MCF 10A (cell line): Measurements from ENCODE around the gene C15orf61. TPM values are rescaled to one million over a fixed set of nuclear protein-coding genes. Genes with fewer than 3 reads are reported as not detected.
A peak's percentile ranks its signal among the peaks of the same experiment; 100 is the strongest.

ENCODE experiments used
- BruUV-seq: library from RNA; stranded (reverse); fragments of 400-500 nt; replicated peaks from 2 replicates; lab custom pipeline; 2021; lab: Mats Ljungman, UMichigan
- CTCF ChIA-PET: fragments of 300-600 bp; sonication (Branson Sonifier 250); formaldehyde crosslinking; extraction: SDS; loops from one replicate; lab custom pipeline; 2021; ENCODE audit warnings: antibody characterized with exemption, inconsistent platforms; lab: Yijun Ruan, JAX
- POLR2A ChIA-PET: fragments of 300-600, 350-650 bp; sonication (Branson Sonifier 250); formaldehyde crosslinking; extraction: SDS; loops from one replicate; lab custom pipeline; 2020; ENCODE audit warnings: antibody characterized with exemption, inconsistent platforms; lab: Yijun Ruan, JAX
- DNase-seq: peaks from one replicate; pipeline ENCODE4 v3.0.0-alpha.2; 2018; ENCODE audit not compliant: unreplicated experiment
- H3K27ac Mint-ChIP-seq: one replicate; pipeline ENCODE4 v1.8.0; 2022; ENCODE audit warnings: mild to moderate bottlenecking, low read depth, mixed read lengths; ENCODE audit not compliant: unreplicated experiment
- H3K27me3 Mint-ChIP-seq: one replicate; pipeline ENCODE4 v1.8.0; 2022; ENCODE audit warnings: mixed read lengths; ENCODE audit not compliant: insufficient read depth, unreplicated experiment
- H3K36me3 Mint-ChIP-seq: one replicate; pipeline ENCODE4 v1.8.0; 2022; ENCODE audit warnings: mild to moderate bottlenecking, moderate library complexity, mixed read lengths; ENCODE audit not compliant: insufficient read depth, unreplicated experiment
- H3K4me1 Mint-ChIP-seq: one replicate; pipeline ENCODE4 v1.8.0; 2022; ENCODE audit warnings: mixed read lengths; ENCODE audit not compliant: insufficient read depth, unreplicated experiment
- H3K4me3 Mint-ChIP-seq: one replicate; pipeline ENCODE4 v1.8.0; 2022; ENCODE audit warnings: mild to moderate bottlenecking, moderate library complexity, mixed read lengths; ENCODE audit not compliant: unreplicated experiment
- H3K9me3 Mint-ChIP-seq: one replicate; pipeline ENCODE4 v1.8.0; 2022; ENCODE audit warnings: mixed read lengths; ENCODE audit not compliant: unreplicated experiment
- intact Hi-C: fragments of 100-400 bp; cut with micrococcal nuclease; formaldehyde crosslinking; loops from 2 replicates; pipeline ENCODE4 v1.14.1; 2022
- total RNA-seq: library from RNA; stranded (reverse); gene quantifications from 2 replicates; pipeline ENCODE4 v1.2.3, GENCODE V29; 2022
- TF ChIP-seq, protein P1 (sequence below): fragments of 200-600 bp; IDR thresholded peaks from one replicate; pipeline ENCODE4 v1.8.0; 2022; ENCODE audit warnings: antibody characterized with exemption, mild to moderate bottlenecking; ENCODE audit not compliant: unreplicated experiment

Gene C15orf61
- total RNA-seq, 1 experiment from 2014 or later = 10.5 TPM

DNA sequence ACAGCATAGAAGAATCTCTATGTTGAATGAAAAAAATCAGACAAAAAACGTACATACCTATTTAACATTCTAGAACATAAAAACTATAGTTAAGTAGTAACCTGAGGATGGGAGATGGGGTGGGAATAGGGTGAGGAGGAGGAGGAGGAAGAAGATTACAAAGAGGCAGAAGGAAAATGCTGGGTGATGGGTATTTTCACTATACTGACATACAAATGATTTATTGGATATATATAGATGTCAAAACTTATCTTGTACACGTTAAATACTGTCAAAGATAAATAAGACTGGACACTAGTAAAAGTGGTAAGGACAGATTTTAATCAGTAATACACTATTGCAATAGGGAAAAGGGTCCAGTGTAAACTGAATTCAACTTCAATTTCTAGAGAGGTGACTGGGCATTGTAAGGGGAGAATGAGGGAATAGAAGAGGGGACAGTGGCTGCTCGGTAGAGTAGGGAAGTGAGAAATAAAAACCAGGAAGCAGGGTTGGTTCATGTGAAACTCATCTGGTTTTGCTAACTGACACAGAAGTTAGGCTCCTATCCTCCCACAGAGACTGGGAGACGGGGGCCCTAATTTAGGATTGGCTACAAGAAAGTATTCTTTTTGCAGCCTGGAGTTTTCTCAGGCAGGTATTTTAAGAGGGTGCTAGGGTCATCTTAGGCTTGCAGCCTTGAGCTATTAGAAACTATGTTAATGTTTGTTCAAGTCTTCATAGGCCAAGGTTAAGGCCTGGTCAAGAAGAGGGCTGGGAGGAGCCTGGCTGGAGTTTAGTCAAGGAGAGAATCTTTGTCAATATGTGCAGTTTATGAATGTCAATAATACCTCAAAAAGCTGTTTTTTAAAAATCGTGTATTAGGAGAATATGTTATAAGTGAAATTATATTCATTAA, 15.0 kb upstream of the C15orf61 start:
- ChIA-PET CTCF (interaction anchor here (0.7 to 1.2 kb wide), 2 partner anchors 49 to 128 kb away, joined by 3 read pairs; no protein-coding TSS in a partner anchor), POLR2A (interaction anchor here (0.5 to 3.5 kb wide), 4 partner anchors 15 to 272 kb away, joined by 3 to 59 read pairs (median 9); partner anchors contain the start of genes C15orf61 and MAP2K5)
- intact Hi-C loops = no loop called here
- H3K27me3 Mint-ChIP-seq = no peaks in the 10 kb centered on the region
- H3K27ac Mint-ChIP-seq = no peak overlapping the region
- no peak overlapping the region for H3K4me3 Mint-ChIP-seq
- no peak for DNase-seq
- peaks cover 24% of the 10 kb centered on the region for H3K4me1 Mint-ChIP-seq
- no peaks in the 10 kb centered on the region for H3K36me3 Mint-ChIP-seq
- TF ChIP-seq, protein P1, sequence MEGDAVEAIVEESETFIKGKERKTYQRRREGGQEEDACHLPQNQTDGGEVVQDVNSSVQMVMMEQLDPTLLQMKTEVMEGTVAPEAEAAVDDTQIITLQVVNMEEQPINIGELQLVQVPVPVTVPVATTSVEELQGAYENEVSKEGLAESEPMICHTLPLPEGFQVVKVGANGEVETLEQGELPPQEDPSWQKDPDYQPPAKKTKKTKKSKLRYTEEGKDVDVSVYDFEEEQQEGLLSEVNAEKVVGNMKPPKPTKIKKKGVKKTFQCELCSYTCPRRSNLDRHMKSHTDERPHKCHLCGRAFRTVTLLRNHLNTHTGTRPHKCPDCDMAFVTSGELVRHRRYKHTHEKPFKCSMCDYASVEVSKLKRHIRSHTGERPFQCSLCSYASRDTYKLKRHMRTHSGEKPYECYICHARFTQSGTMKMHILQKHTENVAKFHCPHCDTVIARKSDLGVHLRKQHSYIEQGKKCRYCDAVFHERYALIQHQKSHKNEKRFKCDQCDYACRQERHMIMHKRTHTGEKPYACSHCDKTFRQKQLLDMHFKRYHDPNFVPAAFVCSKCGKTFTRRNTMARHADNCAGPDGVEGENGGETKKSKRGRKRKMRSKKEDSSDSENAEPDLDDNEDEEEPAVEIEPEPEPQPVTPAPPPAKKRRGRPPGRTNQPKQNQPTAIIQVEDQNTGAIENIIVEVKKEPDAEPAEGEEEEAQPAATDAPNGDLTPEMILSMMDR = no peak
- no TSS peak for BruUV-seq
- H3K9me3 Mint-ChIP-seq = no peaks in the 10 kb centered on the region

DNA sequence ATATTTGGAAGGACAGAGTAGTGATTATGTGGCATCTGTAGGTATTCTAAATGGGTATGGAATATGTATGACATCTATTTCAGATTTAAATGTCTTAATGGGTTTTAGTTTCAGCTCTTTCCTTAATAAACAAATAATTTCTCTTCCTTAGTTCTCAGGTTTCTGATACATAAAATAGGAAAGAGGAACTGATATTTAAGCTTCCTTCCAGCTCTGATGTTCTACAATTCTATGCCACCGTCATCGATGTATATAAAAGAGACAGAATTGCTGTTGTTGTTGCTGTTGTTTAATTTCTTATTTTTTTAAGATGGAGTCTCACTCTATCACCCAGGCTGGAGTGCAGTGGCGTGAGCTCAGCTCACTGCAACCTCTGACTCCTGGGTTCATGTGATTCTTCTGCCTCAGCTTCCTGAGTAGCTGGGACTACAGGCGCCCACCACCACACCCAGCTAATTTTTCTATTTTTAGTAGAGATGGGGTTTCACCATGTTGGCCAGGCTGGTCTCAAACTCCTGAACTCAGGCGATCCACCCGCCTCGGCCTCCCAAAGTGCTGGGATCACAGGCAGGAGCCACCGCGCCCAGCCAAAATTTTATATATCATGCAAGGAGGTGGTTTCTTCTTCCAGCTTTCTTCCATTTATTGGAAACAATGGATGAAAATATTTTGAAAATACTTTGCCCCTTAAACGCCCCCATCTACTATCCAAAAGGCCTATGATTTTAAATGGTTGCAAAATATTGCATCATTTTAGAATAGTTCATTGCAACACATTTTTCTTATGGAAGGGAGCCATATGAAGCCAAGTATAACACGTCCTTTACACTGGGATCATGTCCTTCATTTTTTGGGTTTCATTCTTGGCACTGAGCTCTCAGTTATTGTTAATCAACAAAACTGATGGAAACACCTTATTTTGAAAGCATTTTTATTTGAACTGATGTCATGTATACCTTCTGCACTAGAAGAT, 13.9 kb upstream of the C15orf61 start:
- POLR2A ChIA-PET = interaction anchor here (1.2 to 3.5 kb wide), 5 partner anchors 9 to 35 kb away, joined by 5 to 59 read pairs (median 8); partner anchors contain the start of genes C15orf61 and MAP2K5
- no TSS peak for BruUV-seq
- Mint-ChIP-seq H3K9me3 (no peaks in the 10 kb centered on the region), H3K4me1 (peaks cover 24% of the 10 kb centered on the region), H3K36me3 (no peaks in the 10 kb centered on the region), H3K27me3 (no peaks in the 10 kb centered on the region), H3K27ac (peak overlapping the region; percentile 75), H3K4me3 (no peak overlapping the region)
- peak; percentile 64 for DNase-seq
- intact Hi-C loops = no loop called here
- CTCF ChIA-PET = interaction anchor here (0.6 to 1.2 kb wide), 3 partner anchors 8 to 129 kb away, joined by 3 read pairs; no protein-coding TSS in a partner anchor
- TF ChIP-seq, protein P1 = no peak

DNA sequence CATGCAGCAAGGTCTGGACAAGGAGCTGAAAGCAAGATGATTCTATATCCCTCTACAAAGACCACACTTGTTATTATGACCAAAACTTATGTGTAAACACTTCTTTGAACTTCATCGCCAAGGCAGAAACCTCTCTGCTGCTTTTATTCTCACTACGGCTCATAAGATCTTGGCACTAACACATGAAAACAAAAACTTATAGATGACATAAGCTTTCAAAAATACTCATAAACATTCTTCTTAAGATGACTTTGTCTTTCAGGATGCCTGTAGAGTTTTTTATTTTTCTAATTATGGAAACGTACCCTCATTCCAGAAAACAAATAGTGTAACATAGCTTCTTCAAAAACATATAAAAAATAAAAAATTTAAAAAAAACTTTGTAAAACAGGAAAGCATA, 12.5 kb upstream of the C15orf61 start:
- Mint-ChIP-seq H3K27me3 (no peaks in the 10 kb centered on the region), H3K4me1 (peaks cover 24% of the 10 kb centered on the region), H3K9me3 (no peaks in the 10 kb centered on the region), H3K27ac (peak overlapping the region; percentile 49), H3K4me3 (no peak overlapping the region), H3K36me3 (peaks cover 7% of the 10 kb centered on the region)
- intact Hi-C loops = no loop called here
- CTCF ChIA-PET = interaction anchor here (0.6 kb wide), 1 partner anchor 133 kb away, joined by 4 read pairs; no protein-coding TSS in a partner anchor
- DNase-seq = no peak
- BruUV-seq = no TSS peak
- POLR2A ChIA-PET = interaction anchor here (0.6 to 3.5 kb wide), 5 partner anchors 12 to 118 kb away, joined by 3 to 59 read pairs (median 8); partner anchors contain the start of genes C15orf61 and MAP2K5
- TF ChIP-seq, protein P1 = no peak
